Embryonic facial prominence (tissue), 1 donor: ENCODE measurements around the gene CBFA2T3.
"Not testable (repeated sequence)": the region's sequence is repeated elsewhere in the genome, so short reads cannot be mapped to it uniquely, and the experiment has no call there.

Source experiments
- DNase-seq: peaks from one replicate; pipeline ENCODE4 v3.0.0-alpha.2; 2016; ENCODE audit errors: extremely low spot score

Gene CBFA2T3

DNA sequence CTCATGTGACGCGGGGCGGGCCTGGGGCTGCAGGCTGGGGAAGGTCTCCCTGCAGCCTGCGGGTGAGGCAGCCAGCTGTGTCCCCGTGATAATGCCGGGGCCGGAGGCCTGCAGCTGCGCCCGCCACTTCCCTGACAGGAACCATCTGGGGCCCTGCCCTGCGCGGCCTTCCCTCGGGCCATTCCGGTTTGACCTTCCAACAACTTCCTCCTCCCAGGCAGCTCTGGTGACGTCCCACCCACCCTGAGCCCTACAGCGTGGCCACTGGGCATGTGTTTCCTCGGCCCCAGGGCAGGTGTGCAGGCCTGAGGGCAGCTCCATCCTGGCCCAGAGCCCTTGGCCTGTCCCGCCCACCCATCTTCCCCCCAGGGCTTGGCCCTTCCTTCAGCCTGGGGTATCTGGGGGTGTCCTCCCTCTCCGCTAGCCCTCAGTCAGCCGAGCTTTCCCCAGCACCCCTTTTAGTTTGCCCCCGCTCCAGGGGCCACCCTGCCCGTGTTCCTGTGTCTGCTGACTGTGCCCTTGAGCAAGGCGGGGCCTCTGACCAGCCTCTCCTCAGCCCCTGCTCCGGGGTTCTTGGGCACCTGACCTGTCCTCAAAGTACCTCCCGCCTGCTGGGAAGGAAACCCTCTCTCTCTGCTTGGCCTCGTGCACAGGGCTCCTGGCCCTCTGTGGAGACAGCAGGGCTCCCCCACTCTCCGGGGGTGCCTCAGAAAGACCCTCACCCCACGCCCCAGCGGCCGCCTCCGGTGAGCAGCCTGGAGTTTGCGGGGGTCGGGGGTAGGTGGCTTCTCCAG lies at the start of gene CBFA2T3:
Gene CBFA2T3 (minus strand): TSS at position 190 of the 794 bp plus-strand sequence. CDS start 400 bp downstream, outside the sequence.
- DNase-seq, result no peak

DNA sequence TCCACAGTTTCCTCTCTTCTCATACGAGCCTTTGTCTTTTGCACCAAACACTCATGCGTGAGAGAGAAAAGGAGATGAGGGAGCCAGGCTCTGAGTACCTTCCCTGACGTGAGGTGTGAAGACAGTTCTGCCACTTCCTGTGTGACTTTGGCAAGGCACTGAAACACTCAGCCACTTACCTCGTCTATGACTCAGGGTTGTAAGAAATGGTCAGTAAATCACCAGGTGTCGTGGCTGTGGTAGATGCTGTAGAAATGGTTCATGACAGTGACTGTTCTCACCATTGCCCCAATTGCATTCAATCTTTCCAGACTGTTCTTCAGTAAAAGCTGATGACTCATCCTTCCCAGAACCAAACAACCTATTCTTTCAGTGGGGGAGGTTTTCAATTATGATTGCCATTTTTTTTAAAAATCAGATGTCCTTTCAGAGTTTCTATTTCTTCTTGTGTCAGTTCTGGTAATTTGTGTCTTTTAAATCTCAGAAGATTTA lies 49.2 kb upstream of the CBFA2T3 start:
- no peak for DNase-seq

DNA sequence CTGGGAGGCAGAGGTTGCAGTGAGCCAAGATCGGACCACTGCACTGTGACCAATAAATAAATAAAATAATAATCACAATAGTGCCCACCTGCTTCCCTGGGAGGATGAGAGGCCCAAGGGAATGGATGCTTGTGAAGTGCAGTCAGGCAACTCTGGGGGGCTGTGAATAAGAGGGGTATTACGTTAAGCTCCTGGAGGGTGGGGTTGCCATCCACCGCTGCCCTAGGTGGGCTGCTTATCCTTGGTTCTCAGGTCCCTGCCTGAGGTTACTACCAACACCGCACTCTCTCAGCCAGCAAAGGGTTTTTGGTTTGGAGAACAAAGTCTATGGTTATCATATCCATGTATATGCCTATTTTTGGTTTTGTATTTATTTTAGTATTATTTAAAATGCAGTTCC lies 48.6 kb upstream of the CBFA2T3 start:
- no peak for DNase-seq

DNA sequence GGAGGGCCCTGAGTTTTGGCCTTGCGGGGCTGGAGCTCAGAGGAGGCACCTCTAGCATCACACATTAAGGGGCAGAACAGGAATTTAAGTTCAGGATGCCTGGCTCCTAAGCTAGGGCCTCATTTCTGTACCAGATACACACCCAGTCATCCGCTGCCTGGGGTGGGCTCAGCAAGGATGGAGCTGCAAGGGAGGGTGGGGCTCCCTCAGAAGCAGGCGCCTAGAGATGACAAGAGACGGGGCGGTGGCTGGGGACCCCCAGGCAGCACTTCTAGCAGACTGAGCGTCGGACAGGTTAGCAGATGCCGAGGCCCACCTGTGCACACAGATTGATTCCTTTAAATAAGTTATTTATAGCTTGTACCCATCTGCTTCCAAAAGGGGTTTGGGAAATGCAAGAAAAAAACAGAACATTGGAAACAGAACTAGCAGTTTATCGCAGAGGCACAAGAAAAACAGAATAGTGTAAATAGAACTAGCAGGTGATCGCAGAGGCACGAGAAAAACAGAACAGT lies 47.6 kb upstream of the CBFA2T3 start:
- DNase-seq, result no peak

DNA sequence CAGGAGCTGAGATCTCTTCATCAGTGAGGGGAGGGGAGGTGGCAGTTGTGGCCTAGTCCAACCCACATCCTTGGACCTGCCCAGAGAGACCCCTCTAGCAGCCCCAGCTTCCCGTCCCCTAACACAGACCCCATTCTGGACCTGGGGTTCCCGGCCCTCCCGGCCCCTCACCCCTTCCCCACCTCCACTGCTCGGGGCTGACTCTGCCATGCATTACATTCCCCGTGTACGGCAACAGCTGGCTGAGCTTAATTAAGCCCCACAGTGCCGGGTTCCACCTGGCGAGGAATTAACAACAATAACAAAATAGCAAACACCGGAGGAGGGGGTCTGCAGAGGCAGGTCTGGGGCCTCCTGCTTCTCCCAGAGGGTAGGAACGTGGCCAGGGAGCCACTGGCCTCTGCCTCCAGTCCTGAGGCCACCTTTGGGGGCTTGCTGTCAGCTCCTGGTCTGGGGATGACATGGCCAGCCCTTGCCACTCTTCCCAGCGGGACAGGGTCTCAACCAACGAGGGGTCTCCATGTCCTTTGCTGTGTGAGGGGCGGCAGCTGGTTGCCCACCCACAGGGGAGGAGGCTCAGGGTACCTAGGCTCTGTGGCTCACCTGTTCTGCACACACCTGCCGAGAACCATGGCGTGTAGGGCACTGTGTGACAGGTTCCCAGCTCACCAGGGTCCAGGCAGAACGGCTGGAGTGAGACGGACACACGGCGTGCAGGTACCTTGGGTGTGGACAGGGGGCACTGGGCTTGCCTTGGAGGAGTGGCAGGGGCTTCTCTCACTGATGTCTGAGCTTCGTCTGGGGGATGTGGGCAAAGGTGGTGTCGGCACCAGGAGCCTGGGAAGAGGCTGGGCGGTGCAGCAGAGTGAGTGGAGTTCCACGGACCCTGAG lies 46.9 kb upstream of the CBFA2T3 start:
- DNase-seq, result no peak

DNA sequence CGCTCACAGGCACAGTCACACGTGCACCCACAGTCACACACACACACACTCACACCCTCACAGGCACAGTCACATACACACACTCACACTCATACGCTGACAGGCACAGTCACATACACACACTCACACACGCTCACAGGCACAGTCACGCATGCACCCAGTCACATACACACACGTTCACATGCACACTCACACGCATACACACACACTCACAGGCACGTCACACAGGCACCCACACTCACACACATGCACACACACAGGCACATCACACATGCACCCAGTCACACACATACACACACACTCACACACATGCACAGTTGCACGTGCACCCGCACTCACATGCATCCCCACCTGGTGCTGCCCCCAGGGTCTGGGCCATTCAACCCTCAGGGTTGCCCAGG lies 46.1 kb upstream of the CBFA2T3 start:
- no peak for DNase-seq

DNA sequence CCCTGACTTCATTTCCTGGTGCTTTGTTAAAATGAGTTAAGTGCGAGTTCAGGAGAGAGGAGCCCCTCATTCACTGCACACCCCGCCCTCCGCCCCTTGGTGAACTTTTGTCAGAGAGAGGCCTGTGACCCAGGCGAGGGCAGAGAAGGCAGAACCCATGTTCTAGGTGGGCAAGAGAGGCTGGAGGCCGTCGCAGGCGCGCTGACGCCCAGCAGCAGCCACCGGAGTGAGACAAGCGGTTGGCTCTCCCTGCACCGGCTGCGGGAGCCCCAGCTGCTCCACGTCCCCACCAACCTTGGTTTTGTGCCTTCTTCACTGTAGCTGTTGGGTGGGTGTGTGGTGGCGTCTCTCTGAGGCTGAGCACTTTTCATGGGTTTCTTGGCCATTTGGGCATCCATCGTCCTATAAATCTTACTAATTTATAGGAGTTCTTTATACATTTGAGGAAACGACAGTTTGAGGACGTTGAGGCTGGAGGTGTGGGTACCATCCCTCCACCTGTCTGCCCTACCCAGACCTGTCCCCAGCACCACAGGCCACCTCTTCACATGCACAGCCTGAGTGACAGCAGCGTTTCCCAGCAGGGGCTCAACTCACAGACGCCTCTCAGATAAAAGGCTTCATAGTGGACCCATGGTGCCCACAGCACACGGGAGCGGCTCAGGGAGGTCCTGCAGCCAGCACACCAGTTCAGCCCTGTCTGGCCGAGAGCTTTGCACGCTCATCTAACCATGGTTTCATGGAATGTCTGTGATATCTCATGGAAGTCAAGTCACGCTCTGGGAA lies 45.2 kb upstream of the CBFA2T3 start:
- DNase-seq, result no peak

DNA sequence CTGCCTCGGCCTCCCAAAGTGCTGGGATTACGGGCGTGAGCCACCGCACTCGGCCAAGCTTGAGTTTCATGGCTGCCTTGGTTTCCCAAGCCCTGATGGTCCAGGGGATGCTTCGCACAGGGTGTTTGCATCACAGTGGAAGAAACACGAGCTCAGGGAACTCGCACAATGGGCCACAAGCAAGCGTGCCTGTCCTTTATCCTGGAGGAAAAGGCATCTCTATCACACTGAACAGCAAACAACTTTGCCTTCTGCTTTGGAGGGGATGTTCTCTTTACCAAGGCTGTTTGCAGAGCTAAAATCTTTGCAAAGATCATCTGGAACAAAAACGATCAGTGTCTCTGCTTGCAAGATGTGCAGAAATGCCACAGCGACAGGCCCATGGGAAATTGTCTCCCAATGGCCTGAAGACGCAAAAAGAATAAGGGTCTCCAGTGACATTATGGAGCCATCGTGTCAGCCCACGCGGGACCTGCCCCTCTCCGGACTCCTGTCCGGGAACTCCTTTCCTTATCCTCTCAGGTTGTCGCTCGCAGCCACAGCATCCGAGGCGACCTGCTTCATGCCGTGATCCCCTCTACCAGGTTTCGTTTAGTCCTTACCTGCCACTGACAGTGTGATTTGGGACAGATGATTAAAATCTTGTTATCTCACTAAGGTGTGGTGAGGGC lies 44.1 kb upstream of the CBFA2T3 start:
- no peak for DNase-seq

DNA sequence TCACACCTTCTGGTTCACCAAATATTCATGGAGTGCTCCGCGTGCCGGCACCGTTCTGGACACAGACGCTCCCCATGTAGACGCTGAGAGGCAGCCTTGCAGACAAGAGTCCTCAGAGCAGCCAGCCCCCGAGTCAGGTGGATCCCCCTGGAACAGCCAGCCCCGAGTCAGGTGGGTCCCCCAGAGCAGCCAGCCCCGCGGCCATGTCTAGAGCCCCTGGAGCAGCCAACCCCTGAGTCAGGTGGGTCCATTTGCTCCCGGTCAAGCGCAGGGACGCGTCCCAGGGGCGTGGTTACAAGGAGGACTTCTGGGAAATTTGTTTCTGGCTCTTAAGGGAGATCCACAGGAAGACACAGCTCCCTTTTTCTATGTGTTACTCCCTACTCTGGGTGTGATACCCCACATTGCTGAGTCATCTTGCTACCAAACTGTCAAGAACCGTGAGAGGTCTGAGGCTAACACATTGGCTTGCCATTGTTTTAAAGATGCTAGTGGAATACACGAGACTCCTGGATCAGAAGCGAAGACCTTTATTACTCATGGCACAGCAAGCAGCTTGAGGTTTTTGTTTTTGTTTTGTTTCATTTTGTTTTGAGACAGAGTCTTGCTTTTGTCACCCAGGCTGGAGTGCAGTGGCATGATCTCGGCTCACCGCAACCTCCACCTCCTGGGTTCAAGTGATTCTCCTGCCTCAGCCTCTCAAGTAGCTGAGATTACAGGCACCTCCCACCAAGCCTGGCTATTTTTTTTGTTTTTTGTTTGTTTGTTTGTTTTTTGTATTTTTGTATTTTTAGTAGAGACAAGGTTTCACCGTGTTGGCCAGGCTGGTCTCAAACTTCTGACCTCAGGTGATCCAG lies 43.3 kb upstream of the CBFA2T3 start:
- DNase-seq, result no peak

DNA sequence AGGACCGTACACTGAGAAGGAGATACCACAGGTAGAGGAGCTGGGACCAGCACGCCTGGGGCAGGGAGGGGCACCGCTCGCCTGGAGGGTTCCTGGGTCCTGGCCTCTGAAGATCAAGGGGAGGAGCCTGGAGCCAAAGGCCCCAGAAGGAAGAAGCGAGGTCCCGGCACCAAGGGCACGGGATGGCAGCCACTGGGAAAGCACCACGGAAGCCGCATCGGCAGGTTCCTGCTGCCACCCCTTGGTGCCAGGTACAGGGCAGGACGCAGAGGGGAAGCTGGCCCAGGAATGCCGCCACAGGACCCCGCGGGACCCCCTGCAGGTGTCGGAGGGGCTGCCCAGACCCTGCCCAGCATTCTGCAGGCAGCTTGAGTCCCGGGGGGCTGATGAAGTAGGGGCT lies 42.5 kb upstream of the CBFA2T3 start:
- no peak for DNase-seq

DNA sequence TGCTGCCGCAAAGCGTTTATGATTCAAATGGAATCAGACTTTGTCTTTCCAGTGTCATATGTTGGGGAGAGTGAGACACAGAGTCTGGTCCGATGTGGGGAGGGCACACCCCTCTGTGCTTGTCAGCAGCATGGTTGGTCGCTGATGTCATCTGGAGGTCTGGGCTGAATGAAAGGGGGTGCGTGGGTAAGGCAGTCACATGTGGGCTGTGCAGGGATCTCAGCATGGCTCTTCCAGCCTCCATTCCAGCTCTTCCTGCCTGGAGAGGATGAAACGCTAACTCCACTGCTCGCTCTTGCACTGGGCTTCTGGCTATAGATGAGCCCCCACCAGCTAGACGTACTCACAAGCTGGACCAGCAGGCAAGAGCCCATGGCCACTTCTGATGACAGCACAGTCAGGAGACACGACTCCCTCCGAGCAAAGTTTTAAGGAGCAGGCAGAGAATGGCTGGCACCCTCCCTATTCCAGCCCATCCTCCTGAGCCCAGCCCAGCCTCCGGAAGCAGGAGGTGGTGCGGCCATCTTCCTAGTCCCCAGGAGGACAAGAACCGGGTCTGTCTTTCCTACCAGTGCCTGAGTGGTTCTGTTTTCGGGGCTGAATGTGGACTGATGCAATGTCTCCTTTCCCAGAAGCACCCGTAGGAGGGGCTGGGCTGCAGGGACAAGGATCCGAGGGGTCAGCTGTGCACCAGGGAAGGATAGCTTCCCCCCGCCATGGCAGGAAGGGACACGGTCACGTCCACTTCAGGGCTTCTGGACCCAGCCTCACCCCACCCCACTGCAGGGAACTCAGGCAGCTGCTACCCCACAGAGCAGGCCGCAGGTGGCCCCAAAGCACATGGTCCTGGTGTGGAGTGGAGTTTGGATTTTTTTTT lies 41.5 kb upstream of the CBFA2T3 start:
- no peak for DNase-seq

DNA sequence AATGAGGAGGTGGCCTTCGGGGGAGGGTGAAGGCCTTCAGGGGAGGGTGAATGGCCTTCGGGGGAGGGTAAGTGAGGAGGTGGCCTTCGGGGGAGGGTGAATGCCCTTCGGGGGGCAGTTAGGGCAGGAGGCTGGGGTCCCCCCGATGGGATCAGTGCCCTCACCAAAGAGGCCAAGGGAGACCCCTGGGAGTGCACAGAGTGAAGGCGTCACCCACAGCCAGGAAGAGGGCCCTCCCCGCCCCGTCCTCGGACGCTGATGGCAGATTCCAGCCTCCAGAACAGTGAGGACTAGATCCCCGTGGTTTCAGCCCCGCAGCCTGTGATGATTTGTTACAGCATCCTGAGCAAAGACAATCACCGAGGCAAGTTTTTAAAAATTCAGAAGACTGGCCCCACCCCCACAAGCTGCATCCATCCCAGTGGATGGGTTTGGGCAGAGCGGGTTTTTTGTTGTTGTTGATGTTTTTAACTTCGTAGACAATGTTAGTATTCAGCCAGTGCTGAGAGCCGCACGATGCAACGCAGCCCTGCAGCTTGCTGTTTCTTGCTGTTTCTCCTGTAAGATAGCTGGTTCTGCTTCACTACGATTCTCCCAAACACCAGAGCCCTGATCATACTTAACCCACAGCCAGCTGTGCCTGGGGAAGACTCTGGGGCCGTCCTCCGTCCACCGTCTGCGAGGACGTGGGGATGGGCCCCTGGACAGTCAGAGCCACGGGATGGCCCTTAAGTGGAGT lies 40.7 kb upstream of the CBFA2T3 start:
- DNase-seq, result no peak

DNA sequence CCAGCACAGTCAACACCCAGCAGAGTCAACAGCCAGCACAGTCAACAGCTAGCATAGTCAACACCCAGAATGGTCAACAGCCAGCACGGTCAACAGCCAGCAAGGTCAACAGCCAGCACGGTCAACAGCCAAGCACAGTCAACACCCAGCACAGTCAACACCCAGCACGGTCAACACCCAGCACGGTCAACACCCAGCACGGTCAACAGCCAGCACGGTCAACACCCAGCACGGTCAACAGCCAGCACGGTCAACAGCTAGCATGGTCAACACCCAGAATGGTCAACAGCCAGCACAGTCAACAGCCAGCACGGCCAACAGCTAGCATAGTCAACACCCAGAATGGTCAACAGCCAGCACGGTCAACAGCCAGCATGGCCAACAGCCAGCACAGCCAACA lies 39.6 kb upstream of the CBFA2T3 start:
- not testable (repeated sequence) for DNase-seq

DNA sequence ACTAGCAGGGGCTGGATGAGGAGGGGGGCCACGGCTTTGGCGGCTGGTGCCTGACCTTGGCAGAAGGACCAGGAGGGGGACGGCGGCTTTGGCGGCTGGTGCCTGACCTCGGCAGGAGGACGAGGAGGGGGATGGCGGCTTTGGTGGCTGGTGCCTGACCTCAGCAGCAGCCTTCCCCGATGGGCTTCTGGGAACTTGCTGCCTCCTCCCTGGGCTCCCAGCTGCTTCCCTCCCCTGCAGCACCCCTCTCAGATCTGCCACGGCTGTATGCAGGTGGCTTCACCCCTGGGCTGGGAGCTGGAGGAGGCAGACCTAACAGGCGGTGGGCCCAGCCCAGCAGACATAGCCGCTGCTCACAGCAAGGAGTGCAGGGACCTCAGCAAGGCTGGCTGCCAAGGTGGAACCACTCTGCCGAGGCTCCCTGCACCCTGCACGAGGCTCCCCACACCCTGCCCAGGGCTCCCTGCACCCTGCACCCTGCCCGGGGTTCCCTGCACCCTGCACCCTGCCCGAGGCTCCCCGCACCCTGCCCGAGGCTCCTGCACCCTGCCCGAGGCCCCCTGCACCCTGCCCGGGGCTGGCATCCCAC lies 38.4 kb upstream of the CBFA2T3 start:
- DNase-seq, result no peak

DNA sequence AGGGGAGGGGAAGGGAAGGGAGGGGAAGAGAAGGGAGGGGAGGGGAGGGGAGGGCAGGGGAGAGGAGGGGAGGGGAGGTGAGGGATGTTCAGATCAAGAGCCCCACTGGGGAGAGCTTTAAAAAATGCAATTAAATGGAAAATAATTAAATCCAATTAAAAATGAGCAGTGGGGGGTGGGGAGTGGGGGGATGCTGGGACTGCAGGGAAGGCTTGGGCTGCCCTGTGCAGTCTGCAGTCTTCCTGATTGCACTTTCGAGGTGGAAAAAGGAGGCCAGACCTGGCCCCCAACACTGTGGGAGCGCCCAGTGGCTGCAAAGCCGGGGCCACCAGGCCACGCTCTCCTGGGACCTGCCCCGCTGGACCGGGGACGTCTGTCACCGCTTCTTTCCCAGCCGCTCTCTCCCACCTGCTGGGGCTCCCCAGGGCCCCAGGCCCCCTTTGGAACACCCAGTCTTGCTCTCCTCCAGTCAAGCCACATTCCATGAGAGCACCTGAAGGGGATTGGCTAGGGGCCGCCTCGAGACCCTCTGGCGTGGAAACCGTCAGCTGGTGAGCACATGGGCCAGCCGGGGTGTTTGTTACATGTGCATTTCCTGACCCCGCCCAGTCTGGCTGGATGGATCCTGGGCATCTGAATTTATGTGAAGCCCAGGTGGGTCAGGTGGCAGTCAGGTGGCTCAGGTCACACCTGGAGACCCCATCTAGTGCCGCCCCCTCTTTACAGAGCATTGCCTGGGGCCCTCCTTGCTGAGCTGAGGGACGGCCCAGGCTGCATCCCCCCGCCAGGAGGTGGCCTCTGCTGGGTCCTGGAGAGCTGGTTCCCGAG lies 37.6 kb upstream of the CBFA2T3 start:
- no peak for DNase-seq

DNA sequence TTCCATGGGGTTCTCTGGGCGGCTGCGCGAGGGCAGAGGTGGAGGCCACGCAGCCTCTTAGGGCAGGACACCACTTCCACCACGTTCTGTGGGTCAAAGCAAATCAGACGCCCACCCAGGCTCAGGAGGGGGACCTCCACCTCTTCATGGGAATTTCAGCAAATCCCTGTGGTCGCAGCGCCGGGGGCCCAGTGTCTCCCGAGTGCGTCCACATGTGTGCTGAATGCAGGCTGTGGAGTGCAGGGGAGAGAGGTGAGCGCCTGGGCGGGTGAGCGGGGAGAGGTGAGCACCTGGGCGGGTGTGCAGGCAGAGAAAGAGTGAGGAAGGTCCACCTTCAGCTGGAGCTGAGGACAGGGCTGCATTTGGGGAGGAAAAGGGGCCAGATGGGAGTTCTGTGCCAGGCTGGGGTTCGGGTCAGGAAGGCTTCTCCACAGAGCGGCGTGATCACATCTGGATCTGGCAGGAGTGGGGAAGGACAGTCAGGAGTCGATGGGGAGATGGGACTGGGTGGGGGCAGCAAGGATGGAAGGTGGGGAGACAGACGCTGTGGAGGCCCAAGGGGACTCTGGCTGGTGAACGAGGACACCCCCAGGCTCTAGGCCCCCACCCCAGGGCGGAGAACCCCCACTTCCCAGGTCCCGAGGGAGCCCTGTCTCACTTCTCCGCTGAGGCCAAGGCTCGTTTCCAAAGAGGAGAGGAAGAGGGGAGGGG lies 36.8 kb upstream of the CBFA2T3 start:
- DNase-seq, result no peak

DNA sequence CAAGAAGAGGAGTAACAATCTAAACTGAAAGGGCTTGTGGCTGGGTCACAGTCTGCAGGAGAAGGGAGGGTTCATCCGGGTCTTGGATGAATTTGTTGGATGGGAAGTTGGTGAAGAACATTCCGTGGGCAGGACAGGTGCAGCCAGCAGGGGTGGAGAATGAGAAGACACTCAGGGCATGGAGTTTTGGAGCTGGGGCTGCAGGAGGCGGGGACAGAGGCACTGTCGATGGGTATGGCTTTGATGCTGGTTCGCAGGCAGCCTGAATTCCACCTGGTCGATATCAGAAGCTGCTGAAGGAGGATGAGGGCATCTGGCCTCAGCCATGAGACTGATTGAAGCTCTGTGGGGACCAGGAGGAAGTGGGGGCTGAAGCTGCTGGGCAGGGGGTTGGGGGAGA lies 36.1 kb upstream of the CBFA2T3 start:
- no peak for DNase-seq
